NCI-H2081 treated with DMSO at 0.1 percent for 48 hours (cell line): ENCODE data around the gene UBE2E3.
"Not testable (repeated sequence)": the region's sequence is repeated elsewhere in the genome, so short reads cannot be mapped to it uniquely, and the experiment has no call there.

Source experiments
- DNase-seq: peaks from one replicate; lab custom pipeline; 2025; lab: John Stamatoyannopoulos, UW

Gene UBE2E3

GRCh38 chr2:180980106-180980942 is at the start of gene UBE2E3:
Gene UBE2E3, plus strand, starts transcription at chr2:180980605. Its CDS starts 1,438 bp downstream, at chr2:180982043.
- DNase-seq, result peak; percentile 31

GRCh38 chr2:180931841-180932240 is 48.6 kb upstream of the UBE2E3 start:
- DNase-seq, result no peak

DNA sequence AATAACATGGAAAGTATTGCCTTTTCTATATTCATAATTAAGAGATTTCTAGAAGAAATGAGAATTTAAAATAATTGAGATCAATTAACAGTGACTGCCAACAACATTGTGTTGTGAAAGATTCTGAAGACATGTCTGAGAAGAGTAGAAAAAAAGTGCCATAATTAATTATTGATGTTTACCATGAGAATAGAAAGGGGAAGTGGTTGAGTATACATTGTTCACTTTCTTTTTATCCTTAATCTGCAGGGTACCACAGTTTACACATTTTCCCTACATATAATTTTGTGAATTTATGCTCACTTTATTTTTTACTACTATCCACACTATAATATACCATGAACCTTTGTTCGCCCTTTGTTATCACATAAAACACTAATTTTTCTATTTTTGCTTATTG is 47.1 kb upstream of the UBE2E3 start:
- DNase-seq, result no peak

DNA sequence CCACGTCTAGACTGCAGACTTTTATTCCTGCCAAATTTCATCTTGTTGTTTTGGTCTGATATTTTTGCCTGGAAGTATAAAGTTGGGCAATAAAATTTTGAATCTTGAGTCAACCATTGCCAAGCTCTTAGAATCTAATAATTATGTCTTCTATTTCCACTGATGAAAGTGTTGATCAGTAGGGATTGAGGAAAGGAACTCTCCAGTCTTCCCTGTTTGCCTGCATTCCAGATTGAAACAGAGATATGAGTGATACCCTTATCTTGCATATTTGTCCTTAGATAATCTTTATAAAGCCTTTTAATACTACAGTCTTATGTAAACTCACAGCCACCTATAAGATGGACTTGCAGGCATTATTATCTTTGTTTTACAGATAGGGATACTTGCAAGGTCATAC is 45.5 kb upstream of the UBE2E3 start:
- DNase-seq, result no peak

GRCh38 chr2:180937480-180937879 is 42.9 kb upstream of the UBE2E3 start:
- DNase-seq, result not testable (repeated sequence)

DNA sequence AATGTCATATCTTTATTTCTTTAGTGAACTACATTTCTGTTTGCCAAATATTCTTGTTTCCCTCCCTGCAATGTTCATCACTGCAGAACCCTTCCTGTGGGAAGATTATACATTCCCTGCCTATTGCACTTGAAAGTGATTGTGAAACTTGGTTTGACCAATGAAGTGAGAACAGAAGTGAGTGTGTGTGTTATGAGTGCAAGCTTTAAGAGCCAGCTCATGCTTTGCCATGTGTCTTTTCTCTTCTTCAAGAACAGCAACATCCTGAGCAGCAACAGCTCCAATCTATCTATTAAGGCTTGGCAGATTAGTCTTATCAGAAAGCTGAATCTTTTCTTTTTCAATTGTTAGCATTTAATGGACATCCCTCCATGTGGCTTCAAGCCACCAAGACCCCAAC is 42.0 kb upstream of the UBE2E3 start:
- DNase-seq, result no peak

- no peak for DNase-seq
Measured at GRCh38 chr2:180943275-180943674, 37.1 kb upstream of the UBE2E3 start.

DNA sequence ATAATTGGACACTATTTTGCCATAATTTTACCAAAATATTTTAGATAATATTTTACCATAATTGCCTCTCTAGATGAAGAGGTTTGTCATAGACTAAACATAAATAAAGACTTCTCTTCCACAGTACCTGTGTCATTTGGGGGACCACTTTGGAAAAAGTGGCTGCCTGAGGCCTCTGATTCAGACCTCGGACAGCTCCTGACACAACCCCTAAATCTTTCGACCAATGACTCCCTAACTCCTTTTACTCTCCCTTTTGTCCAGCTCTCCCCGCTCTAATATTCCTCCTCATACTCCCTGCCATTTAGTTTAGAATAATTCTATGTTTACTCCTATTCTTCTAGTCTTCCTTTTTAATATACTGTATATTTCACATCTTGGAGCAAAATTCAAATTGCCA is 36.0 kb upstream of the UBE2E3 start:
- no peak for DNase-seq

DNA sequence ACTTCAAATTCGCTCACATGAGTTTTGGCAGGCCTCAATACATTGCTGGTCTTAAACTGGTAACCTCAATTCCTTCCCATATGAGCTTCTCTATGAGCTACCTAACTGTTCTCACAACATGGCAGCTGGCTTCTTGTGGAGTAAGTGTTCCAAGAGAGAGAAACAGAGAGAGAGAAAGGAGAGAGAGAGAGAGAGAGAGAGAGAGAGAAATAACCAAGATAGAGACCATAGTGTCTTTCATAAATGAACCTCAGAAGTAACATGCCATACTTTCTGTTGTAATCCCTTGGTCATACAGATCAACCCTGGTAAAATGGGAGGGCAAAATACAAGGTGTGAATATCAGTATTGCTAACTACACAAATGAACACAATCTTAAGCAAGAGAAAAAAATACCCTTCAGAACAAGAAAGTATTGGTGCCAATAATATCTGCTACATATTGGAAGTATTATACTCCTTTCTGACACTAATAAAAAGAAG is 33.2 kb upstream of the UBE2E3 start:
- no peak for DNase-seq

GRCh38 chr2:180949896-180950295 is 30.5 kb upstream of the UBE2E3 start:
- no peak for DNase-seq

GRCh38 chr2:180952082-180952481 is 28.3 kb upstream of the UBE2E3 start:
- no peak for DNase-seq

GRCh38 chr2:180952731-180953336 is 27.6 kb upstream of the UBE2E3 start:
- no peak for DNase-seq

GRCh38 chr2:180953550-180953949 is 26.9 kb upstream of the UBE2E3 start:
- no peak for DNase-seq

DNA sequence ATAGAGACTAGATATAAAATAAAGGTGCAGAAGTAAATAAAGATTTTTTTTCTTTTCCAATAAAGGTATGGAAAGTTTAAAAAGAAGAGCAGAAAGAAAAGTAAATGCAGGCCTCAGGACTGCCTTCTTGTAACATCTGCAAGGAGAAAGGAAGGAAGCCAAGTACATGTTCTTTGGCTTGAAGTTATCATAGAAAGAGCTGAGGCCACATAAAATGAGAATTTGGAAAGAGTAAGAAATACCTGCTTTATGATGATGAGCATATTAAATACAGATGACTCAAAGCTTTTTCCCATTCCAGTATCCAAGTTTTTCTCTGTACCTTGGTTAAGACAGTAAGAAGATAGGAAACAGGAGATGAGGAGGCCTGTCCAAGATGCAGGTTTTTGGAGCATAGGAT is 25.3 kb upstream of the UBE2E3 start:
- no peak for DNase-seq

GRCh38 chr2:180959787-180960186 is 20.6 kb upstream of the UBE2E3 start:
- DNase-seq, result no peak

GRCh38 chr2:180960982-180961381 is 19.4 kb upstream of the UBE2E3 start:
- DNase-seq, result no peak

GRCh38 chr2:180962727-180963314 is 17.6 kb upstream of the UBE2E3 start:
- no peak for DNase-seq

DNA sequence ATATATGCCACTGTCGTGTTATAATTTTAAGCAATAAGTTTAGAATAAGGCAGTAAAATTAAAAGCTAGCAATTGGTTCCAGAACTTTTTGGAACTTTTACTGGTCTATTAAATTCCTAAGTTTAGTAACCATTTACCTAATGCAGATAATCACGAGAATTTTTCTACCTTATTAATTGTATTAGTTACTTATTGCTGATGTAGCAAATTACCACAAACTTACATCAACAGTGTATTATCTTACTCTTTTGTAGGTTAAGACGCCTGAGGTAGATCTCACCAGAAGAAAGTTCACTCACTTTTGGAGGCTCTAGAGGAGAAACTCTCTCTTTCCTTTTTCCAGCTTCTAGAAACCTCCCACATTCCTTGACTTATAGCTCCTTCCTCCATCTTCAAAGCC is 14.0 kb upstream of the UBE2E3 start:
- no peak for DNase-seq

GRCh38 chr2:180969124-180969523 is 11.3 kb upstream of the UBE2E3 start:
- no peak for DNase-seq

DNA sequence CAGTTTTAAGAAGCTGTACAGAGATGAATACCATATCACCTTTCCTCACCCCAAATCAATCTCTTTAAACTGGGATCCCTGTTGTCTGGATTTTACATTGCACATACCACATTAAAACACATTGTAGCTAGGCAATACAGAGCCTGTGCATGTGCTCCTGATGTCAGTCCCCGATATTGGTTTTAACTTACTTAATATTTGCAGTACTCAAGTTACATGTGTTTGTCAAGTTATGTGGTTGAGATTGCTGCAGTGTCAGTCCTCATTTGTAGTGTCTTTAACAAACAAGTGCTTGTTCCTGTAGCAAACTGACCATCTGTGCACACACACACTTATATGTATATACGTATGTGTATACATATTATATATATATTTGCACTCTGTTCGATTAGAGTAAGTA is 10.4 kb upstream of the UBE2E3 start:
- DNase-seq, result no peak

GRCh38 chr2:180971811-180972210 is 8.6 kb upstream of the UBE2E3 start:
- DNase-seq, result no peak

GRCh38 chr2:180975585-180975984 is 4.8 kb upstream of the UBE2E3 start:
- DNase-seq, result no peak
